HepG2 (cell line): ENCODE data around the gene DNAJC5.

Experiments
- ARHGAP35 ChIP-seq: sonication (generic); formaldehyde crosslinking; IDR thresholded peaks from 2 replicates; pipeline ENCODE4 v1.9.0; 2022; ENCODE audit warnings: mild to moderate bottlenecking, inconsistent platforms, moderate library complexity, missing genetic modification reagents, borderline replicate concordance
- EP300 ChIP-seq, 3 experiments: sonication (generic) in 1 of 3; formaldehyde crosslinking in 1 of 3; IDR thresholded peaks; 2 replicates each; pipeline versions ENCODE4 v1.5.1 to v1.6.1; 2011 to 2020; ENCODE audit warnings: low read depth in 2 of 3, low read length in 2 of 3, borderline replicate concordance in 1 of 3, improper control_type of control experiment in 1 of 3, mild to moderate bottlenecking in 1 of 3, missing genetic modification reagents in 1 of 3, moderate library complexity in 1 of 3
- JUND ChIP-seq: sonication (generic); formaldehyde crosslinking; IDR thresholded peaks from 2 replicates; pipeline ENCODE4 v1.8.0; 2022; ENCODE audit warnings: mild to moderate bottlenecking, missing genetic modification reagents
- KLF6 ChIP-seq: IDR thresholded peaks from 2 replicates; pipeline ENCODE4 v1.8.0; 2016; ENCODE audit warnings: missing biosample characterization, missing genetic modification reagents
- MXI1 ChIP-seq: IDR thresholded peaks from 3 replicates; pipeline ENCODE4 v1.6.1; 2012; ENCODE audit warnings: low read depth, low read length, inconsistent platforms, borderline replicate concordance
- NFE2 ChIP-seq: sonication (generic); formaldehyde crosslinking; IDR thresholded peaks from 2 replicates; pipeline ENCODE4 v1.4.0; 2020; ENCODE audit warnings: missing genetic modification reagents
- PCBP2 ChIP-seq: fragments of 200-400 bp; formaldehyde crosslinking; optimal IDR thresholded peaks from 2 replicates; pipeline ENCODE3; 2018; ENCODE audit warnings: low read length, low read depth; ENCODE audit not compliant: poor library complexity, severe bottlenecking
- SATB2 ChIP-seq: sonication (generic); formaldehyde crosslinking; IDR thresholded peaks from 2 replicates; pipeline ENCODE4 v1.5.0; 2020; ENCODE audit warnings: missing genetic modification reagents
- ZNF232 ChIP-seq: sonication (generic); formaldehyde crosslinking; IDR thresholded peaks from 2 replicates; pipeline ENCODE4 v1.4.0; 2020; ENCODE audit warnings: missing genetic modification reagents, borderline replicate concordance
- ZNF331 ChIP-seq: sonication (generic); formaldehyde crosslinking; IDR thresholded peaks from 2 replicates; pipeline ENCODE4 v1.4.0; 2020; ENCODE audit warnings: missing genetic modification reagents

DNA sequence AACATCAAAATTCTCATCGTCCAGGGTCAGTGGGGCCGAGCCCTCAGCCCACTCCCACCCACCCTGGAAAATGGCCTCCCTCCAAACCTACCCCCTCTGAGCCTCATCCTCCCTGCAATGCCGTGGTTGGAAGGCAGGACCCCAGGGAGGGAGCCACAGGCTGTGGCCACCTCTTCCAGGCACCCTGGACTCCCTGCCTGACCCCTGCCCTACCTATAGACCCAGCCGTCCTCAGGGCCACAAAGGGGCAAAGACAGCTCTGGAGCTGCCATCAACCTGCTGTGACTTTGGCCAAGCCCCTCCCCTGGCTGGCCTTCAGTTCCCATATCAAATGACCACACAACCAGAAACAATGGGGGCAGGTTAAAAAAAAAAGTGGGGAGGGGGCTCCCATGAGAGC lies 63.5 kb downstream of the DNAJC5 start:
- TF ChIP-seq KLF6 (CRISPR knock-in tag) = no peak
- no peak for TF ChIP-seq MXI1
- no peak for TF ChIP-seq ZNF232
- TF ChIP-seq NFE2 (CRISPR knock-in tag) = no peak
- TF ChIP-seq PCBP2 = no peak
- TF ChIP-seq ARHGAP35 (CRISPR knock-in tag) = no peak
- TF ChIP-seq JUND = no peak
- no peak for TF ChIP-seq EP300 (IDR thresholded peaks at IDR 0.05; ENCODE audit: low read depth in 2 of 2, low read length in 2 of 2)
- TF ChIP-seq EP300 (CRISPR knock-in tag; IDR thresholded peaks at IDR 0.05; ENCODE audit: borderline replicate concordance) = no peak
- TF ChIP-seq ZNF331 (CRISPR knock-in tag) = no peak
- no peak for TF ChIP-seq SATB2 (CRISPR knock-in tag)
